AG09319 (cell line): ENCODE measurements around the gene RPS29.
"Not testable (repeated sequence)": the region's sequence is repeated elsewhere in the genome, so short reads cannot be mapped to it uniquely, and the experiment has no call there.

ENCODE experiments used
- DNase-seq: peaks from one replicate; pipeline ENCODE4 v3.0.0-alpha.2; 2010; ENCODE audit warnings: low read depth; ENCODE audit errors: extremely low read depth
- TF ChIP-seq, protein P1 (sequence below): IDR thresholded peaks from 2 replicates; pipeline ENCODE4 v1.5.1; 2011; ENCODE audit warnings: low read depth, mild to moderate bottlenecking, inconsistent platforms, low read length, moderate library complexity

The RPS29 gene

GRCh38 chr14:49589387-49589786 is 3.2 kb upstream of the RPS29 start:
- no peak for DNase-seq
- TF ChIP-seq, protein P1, sequence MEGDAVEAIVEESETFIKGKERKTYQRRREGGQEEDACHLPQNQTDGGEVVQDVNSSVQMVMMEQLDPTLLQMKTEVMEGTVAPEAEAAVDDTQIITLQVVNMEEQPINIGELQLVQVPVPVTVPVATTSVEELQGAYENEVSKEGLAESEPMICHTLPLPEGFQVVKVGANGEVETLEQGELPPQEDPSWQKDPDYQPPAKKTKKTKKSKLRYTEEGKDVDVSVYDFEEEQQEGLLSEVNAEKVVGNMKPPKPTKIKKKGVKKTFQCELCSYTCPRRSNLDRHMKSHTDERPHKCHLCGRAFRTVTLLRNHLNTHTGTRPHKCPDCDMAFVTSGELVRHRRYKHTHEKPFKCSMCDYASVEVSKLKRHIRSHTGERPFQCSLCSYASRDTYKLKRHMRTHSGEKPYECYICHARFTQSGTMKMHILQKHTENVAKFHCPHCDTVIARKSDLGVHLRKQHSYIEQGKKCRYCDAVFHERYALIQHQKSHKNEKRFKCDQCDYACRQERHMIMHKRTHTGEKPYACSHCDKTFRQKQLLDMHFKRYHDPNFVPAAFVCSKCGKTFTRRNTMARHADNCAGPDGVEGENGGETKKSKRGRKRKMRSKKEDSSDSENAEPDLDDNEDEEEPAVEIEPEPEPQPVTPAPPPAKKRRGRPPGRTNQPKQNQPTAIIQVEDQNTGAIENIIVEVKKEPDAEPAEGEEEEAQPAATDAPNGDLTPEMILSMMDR = no peak

DNA sequence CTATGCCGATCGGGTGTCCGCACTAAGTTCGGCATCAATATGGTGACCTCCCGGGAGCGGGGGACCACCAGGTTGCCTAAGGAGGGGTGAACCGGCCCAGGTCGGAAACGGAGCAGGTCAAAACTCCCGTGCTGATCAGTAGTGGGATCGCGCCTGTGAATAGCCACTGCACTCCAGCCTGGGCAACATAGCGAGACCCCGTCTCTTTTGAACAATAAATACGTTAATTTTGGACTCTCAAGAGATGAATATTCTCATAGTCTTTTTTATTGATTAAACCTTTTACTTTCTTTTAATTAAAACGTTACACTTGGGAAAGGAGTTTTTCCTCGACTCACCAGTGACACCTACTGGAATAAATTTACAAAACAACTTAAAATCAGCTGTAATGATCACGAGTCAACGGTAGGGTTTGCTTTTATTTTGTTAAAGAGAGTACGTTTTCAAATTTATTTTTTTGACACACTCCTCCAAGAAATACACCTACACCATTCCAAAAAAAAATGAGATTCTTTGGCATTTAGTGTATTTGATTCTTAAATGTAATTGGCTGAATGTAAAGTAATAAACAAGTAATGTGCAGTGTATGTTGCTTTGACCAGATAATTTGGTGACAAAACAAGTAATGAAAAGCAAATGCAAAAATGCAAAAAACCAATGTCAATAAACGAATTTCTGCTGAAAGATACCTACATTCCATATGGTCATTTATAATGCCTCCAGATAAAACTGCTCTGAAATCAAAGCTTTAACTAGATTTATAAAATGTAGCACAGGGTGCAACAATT is 687 bp upstream of the RPS29 start:
- DNase-seq = peak; percentile 27
- TF ChIP-seq, protein P1 = peak; percentile 65

DNA sequence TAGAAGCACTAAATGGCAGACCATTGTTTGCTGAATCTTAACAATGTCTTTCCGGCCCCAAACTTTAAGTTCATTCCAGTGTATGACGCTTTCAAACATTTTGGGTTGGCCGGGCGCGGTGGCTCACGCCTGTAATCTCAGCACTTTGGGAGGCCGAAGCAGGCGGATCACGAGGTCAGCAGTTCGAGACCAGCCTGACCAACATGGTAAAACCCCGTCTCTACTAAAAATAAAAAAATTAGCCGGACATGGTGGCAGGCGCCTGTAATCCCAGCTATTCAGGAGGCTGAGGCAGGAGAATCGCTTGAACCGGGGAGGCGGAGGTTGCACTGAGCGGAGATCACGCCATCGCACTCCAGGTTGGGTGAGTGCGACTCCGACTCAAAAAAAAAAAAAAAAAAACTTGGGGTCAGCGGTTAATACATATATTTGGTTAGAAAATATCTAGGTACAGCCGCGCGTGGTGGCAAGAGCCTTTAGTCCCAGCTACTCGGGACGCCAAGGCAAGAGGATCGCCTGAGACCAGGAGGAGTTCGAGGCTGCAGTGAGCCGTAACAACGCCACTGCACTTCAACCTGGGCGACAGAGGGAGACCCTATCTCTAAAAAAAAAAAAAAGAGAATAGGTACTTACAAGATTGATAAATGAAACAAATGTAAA is 1.1 kb downstream of the RPS29 start:
- not testable (repeated sequence) for DNase-seq

- TF ChIP-seq, protein P1 = no peak
- DNase-seq = no peak
These were observed 2.1 kb downstream of the RPS29 start for GRCh38 chr14:49584058-49584457.

- TF ChIP-seq, protein P1 = no peak
- DNase-seq = no peak
These were observed 2.6 kb downstream of the RPS29 start for GRCh38 chr14:49583629-49584028.

GRCh38 chr14:49582113-49582977 is 3.8 kb downstream of the RPS29 start:
- DNase-seq = no peak
- TF ChIP-seq, protein P1 = no peak

DNA sequence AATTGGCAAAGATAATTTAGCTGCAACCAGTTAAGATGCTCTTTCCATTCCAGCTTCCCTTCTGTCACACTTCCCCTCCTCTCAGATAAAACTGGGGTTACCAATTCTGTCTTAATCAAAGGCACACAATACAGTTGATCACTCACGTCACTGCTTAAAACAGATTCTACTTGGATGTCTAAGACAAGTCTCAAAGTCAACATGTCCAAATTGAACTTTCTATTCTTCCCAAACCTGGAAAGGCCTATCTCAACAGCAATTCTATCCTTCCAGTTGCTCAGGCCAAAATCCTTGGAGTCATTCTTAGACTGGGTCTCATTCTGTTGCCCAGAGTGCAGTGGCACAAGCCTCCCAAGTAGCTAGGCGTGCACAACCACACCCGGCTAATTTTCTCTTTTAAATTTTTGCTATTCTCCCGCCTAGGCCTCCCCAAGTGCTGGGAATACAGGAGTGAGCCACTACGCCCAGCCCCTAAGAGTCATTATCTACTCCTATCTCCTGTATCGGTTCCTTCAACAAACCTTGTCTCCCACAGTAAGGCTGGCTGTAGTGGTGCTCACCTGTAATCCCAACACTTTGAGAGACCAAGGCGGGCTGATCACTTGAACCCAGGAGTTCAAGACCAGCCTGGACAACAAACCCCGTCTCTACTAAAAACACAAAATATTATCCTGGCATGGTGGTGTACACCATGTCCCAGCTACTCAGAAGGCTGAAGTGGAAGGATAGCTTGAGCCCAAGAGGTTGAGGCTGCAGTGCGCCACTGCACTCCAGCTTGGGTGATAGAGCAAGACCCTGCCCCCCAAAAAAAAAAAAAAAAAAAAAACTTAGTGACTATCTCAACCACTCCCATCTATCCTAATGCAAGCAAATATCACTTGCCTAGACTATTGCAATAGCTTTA is 4.7 kb downstream of the RPS29 start:
- DNase-seq = no peak
- TF ChIP-seq, protein P1 = no peak
